ENCODE measurements around the gene ALDH18A1.
"Not testable (repeated sequence)": the region's sequence is repeated elsewhere in the genome, so short reads cannot be mapped to it uniquely, and the experiment has no call there.

The ALDH18A1 gene

DNA sequence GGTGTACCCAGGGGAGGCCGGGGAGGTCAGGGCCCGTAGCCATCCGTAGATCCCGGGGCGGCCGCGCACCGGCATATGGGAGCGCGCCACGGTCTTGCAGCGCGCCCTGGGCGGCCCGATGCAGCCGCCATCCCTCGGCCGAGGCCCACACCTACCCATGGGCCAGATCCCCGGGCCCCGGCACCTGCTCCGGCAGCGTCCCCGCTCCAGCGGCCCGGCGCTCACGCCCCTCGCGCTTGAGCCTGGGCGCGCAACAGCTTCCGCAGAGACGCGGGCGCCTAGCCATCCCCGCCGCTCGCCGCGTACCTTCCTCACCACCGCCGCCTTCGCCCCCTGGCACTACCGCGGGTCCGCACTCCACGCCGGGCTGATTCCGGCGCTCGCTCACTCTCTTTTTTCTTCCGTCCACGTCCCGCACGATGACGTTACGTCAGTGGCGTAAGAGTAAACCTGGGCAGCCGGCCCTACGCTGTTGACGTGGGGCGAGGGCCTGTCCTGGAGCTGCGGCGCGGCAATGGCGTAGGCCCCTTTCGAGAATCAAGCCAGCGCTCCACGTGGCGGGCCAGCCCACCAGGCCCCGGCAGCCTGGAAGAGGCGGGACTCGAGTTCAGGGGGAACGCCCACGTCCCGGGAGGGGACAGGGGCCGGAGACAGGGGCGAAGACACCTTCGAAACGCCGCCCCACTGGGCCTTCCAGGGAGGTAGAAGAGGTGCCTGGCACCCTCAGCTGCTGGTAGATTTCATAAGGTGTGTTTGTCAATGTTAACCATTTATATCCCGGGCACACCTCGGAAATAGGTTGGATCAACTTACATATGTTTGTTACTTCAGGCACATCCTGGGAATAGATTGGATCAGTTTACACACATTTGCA, at the start of gene ALDH18A1:
TSS of gene ALDH18A1 (minus strand) at position 421 of the 874 bp plus-strand sequence. CDS start 3,334 bp downstream, outside the sequence.
- peak; percentile 96 for DNase-seq

DNA sequence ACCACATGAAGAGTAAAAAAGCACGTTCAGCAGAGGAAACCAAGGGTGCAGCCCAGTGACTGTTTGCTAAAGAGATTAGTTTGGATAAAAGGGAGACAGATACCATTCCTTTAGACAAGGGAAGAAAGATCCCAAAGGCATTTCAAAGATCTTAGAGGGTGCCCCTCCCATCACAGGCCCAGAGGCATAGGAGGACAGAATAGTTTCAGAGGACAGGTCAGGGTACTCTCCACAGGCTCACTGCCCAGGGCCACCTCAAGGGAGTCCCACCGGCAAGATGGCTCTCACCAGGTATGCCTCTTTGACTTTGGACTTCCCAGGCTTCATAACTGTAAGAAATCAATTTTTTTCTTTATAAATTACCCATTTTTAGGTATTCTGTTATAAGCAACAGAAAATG, 41.9 kb upstream of the ALDH18A1 start:
- DNase-seq, result no peak

DNA sequence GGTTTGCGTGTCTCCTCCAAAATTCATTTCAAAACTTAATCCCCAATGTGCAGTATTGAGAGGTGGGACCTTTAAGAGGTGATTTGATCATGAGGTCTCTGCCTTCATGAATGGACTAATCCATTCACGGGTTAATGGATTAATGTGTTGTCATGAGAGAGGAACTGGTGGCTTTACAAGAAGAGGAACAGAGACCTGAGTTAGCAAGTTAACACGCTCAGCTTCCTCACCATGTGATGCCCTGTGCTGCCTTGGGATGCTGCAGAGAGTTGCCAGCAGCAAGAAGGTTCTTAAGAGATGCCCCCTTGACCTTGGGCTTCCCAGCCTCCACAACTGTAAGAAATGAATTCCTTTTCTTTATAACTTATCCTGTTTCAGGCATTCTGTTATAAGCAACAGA, 40.9 kb upstream of the ALDH18A1 start:
- no peak for DNase-seq

DNA sequence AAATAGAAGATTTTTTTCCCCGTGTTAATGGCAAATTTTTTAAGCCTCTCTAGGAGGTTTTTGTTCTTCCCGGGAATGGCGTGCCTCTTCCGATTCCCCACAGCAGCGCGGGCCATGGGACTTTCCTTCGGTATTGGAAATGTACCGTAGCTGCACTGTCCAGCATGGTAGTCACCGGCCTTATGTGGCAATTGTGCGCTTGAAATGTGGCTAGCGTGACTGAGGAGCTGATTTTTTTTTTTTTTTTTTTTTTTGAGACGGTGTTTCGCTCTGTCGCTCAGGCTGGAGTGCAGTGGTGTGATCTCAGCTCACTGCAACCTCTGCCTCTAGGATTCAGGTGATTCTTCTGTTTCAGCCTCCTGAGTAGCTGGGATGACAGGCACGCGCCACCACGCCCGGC, 38.2 kb upstream of the ALDH18A1 start:
- DNase-seq, result no peak

DNA sequence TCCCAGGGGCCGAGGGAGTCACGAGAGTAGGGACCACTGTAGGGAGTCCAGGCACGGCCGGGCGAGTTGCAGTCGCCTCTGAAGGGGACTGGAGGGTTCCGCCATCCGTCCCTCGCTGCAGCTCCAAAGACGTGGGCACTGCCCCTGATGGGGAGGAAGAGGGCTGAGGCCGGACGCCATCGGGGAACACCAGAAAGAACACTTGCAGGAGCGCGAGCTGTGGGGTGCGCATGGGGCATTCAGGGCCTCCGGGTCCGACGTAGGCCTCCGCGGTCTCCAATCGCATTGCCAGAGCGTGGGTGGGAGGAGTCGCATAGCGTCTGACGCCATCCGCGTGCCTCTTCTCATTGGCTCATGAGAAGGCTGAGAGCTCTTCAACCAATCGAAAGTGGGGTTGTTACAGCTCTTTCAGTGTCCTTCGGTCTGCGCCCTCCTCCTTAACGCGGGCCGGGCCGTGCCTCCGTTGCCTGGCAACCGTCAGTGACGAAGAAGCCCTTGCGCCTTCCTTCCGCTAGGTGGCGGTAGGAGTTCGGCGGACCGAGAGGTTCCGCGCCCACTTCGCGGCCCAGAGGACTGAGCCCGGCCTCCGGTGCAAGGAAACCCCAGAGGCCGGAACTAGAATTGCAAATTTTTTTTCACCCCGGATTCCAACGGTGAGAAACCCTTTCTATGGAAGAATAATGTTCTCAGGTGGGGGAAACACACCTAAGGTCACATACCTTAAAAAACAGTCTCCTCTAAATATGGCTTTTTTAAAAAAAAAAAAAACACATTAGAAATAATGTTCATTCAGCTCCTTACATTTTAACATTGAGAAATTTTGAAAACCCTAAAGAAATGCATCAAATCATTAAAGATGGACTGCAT, 37.4 kb upstream of the ALDH18A1 start, which contains the start of gene TCTN3:
TSS of gene TCTN3 (minus strand) at position 260 of the 867 bp plus-strand sequence. CDS start at position 232, 28 bp downstream.
- peak; percentile 95 for DNase-seq

DNA sequence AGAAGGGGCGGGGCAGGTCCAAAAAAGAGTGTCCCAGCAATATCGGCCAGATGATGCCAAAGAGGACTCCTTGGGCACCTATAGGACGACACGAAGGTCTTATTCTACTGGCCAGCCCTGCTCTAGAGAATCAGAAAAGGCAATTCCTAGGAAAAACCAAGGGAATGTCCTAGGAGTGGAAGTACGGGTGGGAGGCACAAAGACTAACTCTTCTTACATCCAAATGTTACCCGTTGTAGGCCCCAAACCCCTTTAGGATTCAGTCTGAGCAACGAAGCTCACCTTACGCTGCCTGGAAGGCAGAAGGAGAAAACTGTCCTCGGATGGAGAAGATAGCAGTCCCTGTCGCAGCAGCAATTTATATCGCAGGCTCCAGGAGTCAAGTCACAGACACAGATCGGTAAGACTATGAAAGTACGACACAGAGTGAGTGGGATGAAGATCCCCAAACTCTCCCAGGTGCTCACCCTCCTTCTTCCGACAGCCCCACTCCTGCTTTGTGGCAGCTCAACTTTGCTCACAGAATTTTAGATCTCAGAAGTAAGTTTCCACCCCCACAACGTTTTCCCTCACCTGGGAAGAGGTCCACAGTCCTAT, 36.7 kb upstream of the ALDH18A1 start:
- no peak for DNase-seq

DNA sequence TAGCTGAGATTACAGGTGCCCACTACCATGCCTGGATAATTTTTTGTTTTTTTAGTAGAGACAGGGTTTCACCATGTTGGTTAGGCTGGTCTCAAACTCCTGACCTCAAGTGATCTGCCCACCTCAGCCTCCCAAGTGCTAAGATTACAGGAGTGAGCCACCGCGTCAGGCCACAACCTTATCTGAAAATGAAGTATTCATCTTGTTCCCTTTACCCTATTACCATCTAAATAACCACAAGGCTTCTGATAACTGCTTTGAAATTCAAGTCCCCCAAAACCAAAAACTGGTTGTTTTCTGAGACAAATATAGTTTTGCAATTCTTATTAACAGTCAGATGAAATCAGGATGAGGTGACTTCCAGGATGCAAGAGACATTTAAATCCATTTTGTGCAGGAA, 34.8 kb upstream of the ALDH18A1 start:
- DNase-seq, result no peak

DNA sequence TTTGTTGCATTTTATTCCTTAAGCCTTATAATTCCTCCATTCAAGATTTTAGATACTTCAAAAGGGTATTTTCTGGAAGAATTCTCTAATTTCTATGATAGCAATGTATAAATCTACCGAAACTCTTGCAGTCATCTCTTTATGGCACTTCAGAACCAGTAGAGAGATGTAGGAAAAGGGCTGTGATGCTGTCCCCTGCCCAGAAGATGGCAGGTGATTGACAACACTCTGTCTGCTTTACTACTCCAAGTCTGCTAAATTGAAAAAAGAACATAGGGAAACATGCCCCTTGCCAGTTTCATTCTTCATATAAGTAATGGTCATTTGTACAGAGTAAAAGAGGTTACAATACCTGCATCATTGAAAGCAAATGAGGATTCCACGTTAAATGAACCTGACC, 32.1 kb upstream of the ALDH18A1 start:
- no peak for DNase-seq

DNA sequence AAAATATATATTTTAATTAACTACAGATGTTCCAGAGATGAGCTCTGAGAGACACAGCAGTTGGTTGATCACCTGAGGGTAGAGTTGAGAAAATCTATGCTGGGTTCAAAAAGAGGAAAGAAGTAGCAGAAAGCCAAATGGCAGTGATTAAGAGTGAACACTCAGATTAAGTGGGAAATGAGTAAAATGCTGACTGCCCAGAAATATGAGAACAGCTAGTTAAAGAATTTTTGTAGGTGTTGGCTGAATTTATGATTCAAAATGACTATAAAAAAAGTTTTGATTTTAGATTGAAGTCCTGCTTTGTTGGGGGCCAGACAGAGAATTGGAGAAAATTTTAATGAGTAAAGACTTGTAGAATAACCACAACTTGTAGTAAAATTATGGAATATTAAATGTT, 27.5 kb upstream of the ALDH18A1 start:
- DNase-seq, result no peak

DNA sequence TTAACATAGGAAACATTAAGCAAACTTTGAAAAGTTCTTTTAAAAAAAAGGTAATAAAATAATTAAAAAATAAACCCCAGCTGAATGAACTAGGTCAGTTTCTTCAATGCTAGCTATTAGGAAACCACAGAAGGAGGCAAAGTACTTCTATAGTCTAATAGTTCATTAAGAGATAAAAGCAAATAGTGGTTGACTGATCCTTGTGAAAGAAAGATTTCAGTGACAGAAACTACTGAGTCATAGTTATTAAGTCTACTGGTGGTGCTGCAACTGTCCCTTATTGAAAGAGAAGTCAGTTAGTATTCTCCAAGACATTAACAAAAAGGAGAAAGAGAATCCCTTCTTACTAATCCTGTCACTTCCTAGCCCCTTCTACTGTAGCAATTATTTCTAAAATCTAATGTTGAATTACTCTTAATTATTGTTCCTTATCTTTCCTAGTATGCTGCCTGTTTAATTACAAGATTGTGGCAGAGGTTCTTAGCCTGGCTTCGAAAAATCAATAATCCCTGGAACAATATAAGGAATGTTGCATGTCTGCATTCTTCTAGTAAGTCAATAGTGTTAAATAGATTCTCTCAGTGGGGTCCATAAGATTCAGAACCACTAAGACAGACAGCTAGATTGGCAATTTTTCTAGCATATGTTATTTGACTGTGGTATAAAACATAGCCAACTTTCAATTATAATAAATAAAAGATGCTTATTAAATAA, 19.0 kb upstream of the ALDH18A1 start:
- DNase-seq, result no peak

DNA sequence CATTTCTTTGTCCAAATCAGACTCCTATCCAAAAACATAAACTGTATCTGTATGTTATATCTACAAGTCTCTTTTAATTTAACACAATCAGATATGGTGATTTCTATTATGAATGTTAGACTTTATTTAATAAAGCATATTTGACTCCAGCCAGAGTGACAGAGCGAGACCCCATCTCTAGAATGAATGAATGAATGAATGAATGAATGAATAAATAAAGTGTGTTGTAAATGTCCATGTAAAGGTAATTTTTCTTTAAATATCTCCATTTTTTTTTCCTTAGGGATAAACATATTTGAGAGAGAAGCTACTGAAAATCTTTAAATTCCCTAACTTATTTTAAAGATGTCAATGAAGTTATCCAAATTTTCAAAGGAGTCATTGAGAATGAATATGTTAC, 18.1 kb upstream of the ALDH18A1 start:
- DNase-seq, result no peak

DNA sequence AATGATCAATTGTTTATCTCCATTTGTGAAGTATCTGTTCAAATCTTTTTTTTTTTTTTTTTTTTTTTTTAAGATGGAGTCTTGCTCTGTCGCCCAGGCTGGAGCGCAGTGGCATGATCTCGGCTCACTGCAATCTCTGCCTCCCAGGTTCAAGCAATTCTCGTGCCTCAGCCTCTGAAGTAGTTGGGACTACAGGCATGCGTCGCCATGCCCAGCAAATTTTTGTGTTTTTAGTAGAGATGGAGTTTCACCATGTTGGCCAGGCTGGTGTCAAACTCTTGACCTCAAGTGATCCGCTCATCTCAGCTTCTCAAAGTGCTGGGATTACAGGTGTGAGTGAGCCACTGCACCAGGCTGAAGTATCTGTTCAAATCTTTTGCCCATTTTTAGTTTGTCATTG, 16.1 kb upstream of the ALDH18A1 start:
- not testable (repeated sequence) for DNase-seq

DNA sequence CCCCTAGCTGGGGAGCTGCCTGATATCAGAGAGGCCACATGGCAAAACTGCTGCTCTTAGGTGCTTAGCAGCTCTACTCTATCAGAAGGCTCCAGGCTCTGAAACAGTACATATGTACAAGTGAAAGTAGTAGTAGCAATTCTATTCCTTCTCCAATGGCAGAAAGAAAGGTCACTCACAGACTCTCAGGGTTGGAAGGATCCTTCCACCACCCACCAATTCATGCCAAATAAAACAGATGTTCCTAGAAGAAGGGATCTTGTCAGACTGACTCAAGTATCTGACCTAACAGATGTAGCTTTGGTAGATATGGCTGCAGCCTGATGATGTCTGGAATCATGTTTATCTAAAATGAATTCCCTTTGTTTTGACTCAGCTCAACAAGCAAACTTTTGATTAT, 8.0 kb upstream of the ALDH18A1 start:
- DNase-seq, result no peak

DNA sequence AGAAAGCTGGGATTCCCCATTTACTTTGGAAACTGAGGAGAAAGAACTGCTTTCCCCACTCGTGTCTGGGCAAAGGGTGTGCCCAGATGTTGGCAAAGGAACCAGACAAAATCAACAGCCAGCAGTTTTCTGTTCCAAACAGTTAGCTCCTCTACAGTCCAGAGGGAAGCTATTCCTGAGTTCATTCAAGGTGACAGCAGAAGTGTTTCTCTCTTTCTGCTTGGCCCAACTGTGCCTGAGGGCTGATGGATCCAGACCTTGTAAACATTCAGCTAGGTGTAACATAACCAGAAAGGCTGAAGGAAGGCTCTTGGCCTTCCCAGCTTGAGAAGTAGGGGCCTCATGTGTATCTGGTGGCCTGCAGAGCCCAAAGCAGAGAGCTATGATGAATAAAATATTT, 7.0 kb upstream of the ALDH18A1 start:
- no peak for DNase-seq

DNA sequence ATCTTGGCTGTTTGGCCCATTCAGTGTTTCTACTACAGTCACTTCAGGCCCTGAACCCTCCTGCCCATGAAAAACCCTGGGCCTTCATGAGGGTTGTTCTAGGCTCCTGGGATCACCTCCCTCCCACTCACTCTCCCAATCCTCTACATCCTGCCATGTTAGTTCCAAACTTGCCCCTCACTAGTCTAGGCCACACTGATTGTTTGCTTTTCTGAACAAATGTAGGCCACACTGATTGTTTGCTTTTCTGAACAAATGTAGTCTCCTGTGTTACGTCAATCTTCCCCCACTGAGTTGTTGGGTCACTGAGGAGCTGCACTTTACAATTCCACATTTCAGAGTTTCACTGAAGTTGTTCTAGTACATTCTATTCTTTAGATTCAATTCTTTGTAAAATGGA, 5.3 kb upstream of the ALDH18A1 start:
- no peak for DNase-seq

DNA sequence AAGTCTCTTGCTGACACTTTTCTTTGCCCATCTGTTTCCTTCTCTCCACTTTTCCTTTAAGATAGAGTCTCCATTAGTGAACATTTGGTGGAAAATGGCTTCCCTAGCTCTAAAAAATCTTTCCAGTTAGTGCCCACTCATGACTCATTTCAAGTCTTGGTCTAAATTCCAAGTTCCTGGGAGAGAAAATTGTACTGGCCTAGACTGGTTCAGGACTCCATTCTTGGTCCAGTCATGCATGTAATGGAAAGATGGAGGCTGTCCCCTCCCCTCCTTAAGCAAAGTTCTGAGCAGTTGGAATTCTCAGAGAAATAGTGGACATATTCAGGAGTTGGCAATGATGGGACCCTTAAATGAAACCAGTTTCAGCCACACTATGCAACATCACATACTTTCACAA, 3.8 kb upstream of the ALDH18A1 start:
- no peak for DNase-seq

DNA sequence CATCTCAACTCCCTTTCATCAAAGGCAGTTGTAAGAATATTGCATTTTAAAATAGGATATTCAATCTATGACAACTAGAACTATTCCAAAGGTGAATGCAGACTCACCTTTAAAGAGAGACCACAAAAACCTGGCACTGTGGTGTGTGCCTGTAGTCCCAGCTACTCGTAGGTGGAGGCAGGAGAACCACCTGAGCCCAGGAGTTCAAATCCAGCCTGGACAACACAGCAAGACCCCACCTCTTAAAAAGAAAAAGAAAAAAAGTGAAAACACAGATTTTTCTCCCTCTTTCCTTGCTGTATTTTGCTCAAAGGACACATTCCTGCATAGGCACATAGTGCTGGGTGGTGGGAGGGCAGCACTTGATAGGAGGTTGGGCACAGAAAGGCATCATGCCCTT, 739 bp upstream of the ALDH18A1 start:
- no peak for DNase-seq

DNA sequence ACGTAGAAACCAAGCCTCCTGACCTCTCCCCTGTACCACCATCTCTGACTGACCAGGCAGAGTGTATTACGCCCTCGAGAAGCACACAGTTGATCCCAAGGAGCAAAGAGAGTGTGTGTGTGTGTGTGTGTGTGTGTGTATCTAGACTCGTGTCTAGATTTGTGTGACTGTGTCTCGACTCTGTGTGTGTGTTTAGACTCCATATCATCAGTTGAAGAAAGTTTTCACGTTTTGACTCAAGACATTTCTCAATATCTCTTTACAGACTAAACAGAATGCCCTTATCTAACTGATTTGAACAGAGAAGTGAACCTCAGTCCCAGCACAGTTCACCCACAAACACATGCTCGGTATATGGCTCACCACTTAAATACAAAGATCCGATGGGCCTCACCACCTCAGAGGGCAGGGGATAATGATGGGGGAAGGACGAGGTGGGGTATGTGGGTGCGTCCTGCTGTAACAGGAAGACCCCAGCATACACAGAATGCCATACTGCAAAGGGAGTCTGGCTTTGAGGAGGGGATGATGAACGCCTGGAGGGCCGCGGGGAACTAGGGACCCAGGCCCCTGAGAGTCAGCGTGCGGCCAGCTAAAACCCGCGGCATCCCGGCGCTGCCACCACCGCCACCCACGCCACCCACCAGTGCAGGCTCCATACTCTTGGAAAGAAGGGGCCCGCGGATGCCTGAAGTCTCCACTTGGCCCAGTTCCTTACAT, 780 bp downstream of the ALDH18A1 start:
- no peak for DNase-seq

DNA sequence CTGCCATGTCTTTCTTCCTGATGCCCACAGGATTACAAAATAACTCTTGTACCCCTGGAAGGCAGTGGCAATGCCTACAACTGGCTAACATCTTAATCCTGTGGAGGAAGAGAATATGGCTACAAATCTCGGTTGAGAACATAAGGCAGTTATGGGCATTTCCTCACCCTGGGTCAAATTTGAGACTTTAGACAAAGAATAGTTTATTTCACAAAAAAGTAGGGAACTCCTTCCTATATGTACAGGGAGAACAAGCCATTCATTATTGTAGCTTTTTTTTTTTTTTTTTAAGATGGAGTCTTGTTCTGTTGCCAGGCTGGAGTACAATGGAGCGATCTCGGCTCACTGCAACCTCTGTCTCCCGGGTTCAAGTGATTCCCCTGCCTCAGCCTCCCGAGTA, 2.6 kb downstream of the ALDH18A1 start:
- DNase-seq, result no peak

DNA sequence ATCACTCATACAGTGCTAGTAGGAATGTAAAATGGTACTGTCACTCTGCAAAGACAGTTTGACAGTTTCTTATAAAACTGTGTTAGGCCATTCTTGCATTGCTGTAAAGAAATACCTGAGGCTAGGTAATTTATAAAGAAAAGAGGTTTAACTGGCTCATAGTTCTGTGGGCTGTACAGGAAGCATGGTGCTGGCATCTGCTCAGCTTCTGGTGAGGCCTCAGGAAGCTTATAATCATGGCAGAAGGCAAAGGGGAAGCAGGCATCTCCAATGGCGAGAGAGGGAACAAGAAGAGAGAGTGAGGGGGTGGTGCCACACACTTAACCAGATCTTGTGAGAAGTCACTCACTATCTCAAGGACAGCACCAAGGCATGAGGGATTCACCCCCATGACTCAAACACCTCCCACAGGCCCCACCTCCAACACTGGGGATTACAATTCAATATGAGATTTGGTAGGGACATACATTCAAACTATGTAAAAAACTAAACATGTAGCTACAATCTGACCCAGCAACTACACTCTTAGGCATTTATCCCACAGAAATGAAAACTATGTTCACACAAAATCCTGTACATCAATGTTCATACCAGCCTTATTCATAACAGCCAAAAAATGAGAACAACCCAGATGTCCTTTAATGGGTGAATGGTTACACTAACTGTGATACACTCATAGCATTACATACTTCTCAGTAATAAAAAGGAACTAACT, 5.0 kb downstream of the ALDH18A1 start:
- no peak for DNase-seq

DNA sequence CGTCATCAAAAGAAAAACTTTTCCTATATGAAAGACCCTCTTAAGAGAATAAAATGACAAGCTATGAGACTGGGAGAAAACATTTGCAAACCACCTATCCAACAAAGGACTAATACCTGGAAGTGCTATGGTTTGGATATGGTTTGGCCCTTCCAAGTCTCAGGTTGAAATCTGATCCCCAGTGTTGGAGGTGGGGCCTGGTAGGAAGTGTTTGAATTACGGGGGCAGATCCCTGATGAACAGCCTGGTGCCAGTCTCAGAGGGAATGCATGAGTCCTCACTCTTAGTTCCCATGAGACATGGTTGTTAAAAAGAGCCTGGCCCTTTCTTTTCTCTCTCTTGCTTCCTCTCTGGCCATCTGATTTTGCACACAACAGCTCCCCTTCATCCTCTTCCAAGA, 6.3 kb downstream of the ALDH18A1 start:
- no peak for DNase-seq

Data from activated CD8-positive, alpha-beta memory T cell treated with anti-CD3 and anti-CD28 coated beads, Interleukin-2, amount 50 U/mL, for 48 hours (primary cell).